Fibroblast of skin of abdomen (primary cell): ENCODE measurements around the gene RNF157.
"Not testable (repeated sequence)": the region's sequence is repeated elsewhere in the genome, so short reads cannot be mapped to it uniquely, and the experiment has no call there.

Source experiments
- DNase-seq: peaks from one replicate; pipeline ENCODE4 v3.0.0-alpha.2; 2013

RNF157 gene

DNA sequence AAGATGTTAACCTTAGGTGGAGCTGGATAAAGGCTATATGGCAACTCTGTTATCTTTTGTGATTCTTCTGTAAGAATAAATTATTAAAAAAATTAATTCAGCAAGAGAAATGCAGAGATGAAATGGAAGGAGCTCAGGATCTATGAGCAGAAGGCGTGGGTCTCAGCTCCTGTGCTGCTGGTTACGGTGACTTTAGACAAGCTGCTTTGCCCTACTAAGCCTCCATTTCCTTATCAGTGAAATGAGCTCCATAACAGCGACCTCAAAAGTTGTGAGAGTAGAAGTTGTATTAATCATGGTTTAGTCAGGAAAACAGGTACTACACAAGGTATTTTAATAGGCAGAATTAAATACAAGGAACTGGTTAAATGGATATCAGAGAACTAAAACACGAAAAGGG lies 51.0 kb downstream of the RNF157 start:
- no peak for DNase-seq

- no peak for DNase-seq
These were observed 51.9 kb downstream of the RNF157 start for GRCh38 chr17:76188213-76189016.

DNA sequence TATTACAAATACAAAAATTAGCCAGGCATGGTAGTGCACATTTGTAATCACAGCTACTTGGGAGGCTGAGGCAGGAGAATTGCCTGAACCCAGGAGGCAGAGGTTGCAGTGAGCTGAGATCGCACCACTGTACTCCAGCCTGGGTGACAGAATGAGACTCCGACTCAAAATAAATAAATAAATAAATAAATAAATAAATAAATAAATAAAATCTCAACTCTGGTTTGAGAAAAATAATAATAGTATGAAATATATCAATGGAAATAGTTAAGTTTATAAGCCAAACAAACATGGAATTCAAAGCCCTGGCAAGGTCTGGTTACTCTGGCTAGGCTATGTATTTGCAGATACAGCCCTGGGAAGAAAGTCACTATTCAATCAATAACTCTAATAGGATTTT lies 53.5 kb downstream of the RNF157 start:
- not testable (repeated sequence) for DNase-seq

GRCh38 chr17:76184290-76184689 lies 56.0 kb downstream of the RNF157 start:
- no peak for DNase-seq

GRCh38 chr17:76182016-76182764 lies 58.1 kb downstream of the RNF157 start:
- DNase-seq: peak; percentile 85

- peak; percentile 31 for DNase-seq
These were observed 60.5 kb downstream of the RNF157 start for GRCh38 chr17:76179496-76180467.

DNA sequence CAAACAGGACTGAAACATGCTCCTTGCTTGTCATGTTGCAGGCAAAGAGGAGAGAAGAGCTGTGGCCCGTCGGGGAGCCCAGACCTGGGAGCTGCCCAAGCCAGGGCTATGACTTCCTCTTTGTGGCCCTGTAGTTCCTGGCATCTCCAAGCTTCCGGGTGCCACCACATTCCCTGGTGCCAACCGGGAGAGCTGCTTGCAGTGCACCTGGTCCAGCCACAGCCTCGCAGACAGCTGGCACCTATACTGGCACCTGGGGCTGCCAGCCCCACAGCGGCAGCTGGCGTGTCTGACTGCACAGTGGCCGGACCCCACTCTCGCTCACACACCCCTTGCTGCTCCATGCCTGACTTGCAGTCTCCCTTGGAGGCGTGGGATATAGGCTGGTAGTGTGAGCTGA lies 62.2 kb downstream of the RNF157 start:
- DNase-seq: no peak

GRCh38 chr17:76176701-76177574 lies 63.4 kb downstream of the RNF157 start:
- no peak for DNase-seq

GRCh38 chr17:76174037-76174436 lies 66.3 kb downstream of the RNF157 start:
- DNase-seq: no peak

DNA sequence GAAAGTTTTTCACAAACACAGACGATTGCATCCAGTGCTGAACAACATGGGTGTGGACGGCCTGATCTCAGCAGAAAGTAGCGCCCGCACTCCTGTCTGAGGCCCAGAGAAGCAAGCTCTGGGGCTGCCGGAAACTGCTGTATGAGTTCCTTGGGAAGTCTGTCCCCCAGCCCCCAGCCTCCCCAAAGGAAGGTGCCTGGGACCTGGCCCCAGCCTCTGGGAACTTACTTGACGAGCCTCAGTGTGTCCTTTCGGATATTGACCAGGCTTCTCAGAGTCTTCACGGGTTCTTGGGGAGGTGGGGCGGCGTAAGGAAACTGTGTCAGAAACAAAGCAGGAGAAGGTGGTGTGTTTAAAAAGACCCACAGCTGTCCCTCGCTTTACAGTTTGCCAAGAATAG lies 66.8 kb downstream of the RNF157 start:
- DNase-seq: no peak

GRCh38 chr17:76171706-76172105 lies 68.6 kb downstream of the RNF157 start:
- DNase-seq: no peak

DNA sequence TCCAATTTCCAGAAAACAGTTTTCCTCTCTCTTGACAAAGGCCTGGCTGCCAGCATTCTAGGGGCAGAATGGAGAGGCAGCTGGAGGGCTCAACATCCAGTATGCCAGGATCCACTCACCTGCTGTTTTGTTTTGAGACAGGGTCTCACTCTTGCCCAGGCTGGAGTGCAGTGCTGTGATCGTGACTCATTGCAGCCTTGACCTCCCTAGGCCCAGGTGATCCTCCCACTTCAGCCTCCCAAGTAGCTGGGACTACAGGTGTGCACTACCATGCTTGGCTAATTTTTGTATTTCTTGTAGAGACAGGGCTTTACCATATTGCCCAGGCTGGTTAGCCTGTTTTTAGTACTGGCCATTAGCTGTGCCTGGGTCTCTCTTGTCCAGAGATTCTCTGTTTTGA lies 70.2 kb downstream of the RNF157 start:
- no peak for DNase-seq

GRCh38 chr17:76166906-76167305 lies 73.4 kb downstream of the RNF157 start:
- no peak for DNase-seq

- no peak for DNase-seq
These were observed 74.1 kb downstream of the RNF157 start for GRCh38 chr17:76166168-76166567.

DNA sequence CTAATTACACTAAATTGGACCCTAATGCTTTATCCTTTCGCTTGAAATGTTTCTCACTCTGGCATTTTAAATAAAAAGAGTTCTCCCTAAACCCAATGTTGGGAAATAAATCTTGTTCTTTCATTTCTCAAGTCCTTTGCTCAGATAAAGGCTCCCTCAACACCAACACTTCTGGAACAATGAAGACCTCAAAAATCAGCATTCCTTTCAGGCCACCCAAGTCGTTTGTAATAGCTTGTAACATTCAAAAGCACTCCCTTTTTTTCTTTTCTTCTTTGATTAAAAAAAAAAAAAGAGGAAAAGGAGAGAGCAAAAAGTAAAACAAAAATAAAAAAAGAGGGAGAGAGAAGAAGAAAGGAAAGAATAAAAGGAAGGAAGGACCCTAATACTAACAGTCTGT lies 76.0 kb downstream of the RNF157 start:
- DNase-seq: no peak

GRCh38 chr17:76163919-76164318 lies 76.4 kb downstream of the RNF157 start:
- DNase-seq: no peak

DNA sequence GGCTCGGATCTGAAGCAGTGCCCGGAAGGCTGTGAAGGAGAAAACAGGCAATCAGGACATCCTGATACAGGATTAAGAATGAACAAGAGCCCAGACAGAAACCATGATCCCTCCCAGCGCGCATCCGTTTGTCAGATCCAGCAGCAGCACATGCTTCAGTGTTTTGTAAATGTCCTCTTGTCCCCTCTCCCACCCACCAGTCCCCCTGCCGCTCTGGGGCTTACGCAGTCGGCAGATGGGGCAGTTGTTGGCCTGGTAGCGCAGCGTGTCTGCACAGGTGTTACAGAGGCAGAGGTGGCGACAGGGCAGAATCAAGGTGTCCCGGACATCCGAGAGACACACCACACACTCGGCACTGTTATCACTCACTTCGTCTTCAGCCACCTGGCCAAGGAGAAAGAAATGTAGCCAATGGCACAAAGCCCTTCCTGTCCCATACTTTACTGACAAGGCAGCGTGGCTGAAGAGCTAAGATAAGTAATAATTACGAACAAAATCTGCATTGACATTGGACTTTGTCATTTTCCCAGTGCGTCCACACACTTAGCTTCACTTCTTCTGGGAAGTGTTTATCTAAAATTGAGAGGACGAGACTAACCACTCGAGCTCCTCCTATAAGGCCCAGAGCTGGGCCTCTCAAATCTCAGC lies 78.5 kb downstream of the RNF157 start:
- DNase-seq: no peak

GRCh38 chr17:76160896-76161528 lies 79.3 kb downstream of the RNF157 start:
- no peak for DNase-seq

- no peak for DNase-seq
These were observed 81.1 kb downstream of the RNF157 start for GRCh38 chr17:76159157-76159556.

DNA sequence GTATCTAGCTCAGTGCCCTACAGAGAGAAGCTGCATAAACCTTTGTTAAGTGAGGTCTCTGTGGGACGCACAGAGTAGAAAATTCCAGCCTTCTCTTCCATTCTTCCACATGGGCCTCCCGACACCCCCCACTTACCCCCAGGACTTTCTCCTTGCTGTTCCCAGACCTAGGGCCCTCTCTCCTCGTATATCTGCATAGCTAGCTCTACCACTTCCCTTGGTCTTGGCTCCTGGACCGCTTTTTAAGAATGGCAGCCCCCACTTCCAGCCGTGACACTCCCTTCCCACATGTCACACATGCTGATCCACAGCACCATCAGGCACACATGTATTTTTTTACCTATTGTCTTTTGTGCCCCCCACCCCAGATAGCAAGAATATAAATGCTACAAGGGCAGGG lies 82.5 kb downstream of the RNF157 start:
- no peak for DNase-seq

GRCh38 chr17:76156662-76156991 lies 83.7 kb downstream of the RNF157 start:
- no peak for DNase-seq
